ENCODE measurements around the gene BAZ1B.

DNA sequence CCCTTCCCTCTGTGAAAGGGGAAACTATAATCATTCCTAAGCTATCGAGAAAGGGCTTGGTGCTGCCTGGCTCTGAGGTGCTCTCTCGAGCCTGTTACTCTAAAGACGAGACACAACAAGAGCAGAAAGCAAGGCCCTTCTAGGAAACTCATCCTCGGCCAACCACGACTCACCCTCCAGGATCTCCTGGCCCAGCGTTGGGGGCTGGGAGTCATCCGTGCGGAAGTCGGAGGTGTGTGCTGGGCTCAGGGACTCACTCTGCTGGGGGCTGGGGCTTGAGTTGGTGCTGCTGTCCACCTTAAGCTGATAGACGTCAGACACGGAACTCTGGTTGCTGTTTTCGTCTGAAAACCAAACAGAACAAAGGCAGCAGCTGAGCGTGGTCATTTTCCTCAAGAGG, 17.6 kb upstream of the BAZ1B start:
- TF ChIP-seq, protein P1, sequence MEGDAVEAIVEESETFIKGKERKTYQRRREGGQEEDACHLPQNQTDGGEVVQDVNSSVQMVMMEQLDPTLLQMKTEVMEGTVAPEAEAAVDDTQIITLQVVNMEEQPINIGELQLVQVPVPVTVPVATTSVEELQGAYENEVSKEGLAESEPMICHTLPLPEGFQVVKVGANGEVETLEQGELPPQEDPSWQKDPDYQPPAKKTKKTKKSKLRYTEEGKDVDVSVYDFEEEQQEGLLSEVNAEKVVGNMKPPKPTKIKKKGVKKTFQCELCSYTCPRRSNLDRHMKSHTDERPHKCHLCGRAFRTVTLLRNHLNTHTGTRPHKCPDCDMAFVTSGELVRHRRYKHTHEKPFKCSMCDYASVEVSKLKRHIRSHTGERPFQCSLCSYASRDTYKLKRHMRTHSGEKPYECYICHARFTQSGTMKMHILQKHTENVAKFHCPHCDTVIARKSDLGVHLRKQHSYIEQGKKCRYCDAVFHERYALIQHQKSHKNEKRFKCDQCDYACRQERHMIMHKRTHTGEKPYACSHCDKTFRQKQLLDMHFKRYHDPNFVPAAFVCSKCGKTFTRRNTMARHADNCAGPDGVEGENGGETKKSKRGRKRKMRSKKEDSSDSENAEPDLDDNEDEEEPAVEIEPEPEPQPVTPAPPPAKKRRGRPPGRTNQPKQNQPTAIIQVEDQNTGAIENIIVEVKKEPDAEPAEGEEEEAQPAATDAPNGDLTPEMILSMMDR (IDR thresholded peaks at IDR 0.05; ENCODE audit: low read length), result no peak
- no peak for TF ChIP-seq EZH2 (IDR thresholded peaks at IDR 0.05; ENCODE audit: borderline replicate concordance, low read length)

Measured in OCI-LY1 (cell line).